Measurements from ENCODE around the gene CITED4.
A peak's percentile ranks its signal among the peaks of the same experiment; 100 is the strongest.

The CITED4 gene

DNA sequence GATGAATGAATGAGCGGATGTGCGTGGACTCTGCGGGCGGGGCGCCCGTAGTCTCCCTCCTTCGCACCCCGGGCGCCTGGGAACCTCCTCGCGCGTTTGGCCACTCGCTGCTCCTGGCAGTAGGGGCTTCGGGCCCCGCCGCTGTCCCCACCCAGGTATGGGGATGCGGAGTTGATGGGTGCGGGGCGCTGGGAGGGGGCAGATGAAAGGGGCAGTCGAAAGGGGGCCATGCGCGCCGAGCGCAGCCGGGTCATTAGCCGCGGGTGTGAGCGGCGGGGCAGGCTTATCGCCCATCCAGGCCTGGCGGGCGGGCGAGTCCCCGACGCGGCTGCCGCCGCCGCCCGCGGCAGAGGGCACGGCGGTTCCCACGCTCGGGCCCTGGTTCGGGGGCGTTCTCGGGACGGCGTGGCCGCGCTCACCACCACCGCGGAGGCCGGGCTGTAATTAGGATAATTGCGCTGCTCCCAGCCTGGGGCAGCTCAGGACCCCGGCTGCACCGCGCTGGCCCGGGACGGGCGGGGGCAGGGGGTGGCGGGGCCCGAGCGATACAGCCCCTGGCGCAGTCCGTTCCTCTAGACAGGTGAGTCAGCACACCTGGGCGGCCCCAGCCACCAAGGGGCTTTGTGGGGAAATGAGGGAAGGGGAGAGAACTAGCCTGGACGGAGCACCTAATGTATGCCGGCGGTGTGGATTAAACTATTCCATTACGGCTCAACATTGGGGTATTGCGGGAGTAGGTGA, 22.1 kb upstream of the CITED4 start:
- DNase-seq = no peak

- DNase-seq = peak; percentile 27
Observed at GRCh38 chr1:40880813-40881549, 18.8 kb upstream of the CITED4 start.

GRCh38 chr1:40879482-40880175, 17.5 kb upstream of the CITED4 start:
- no peak for DNase-seq

- DNase-seq = no peak
Observed at GRCh38 chr1:40878906-40879305, 16.7 kb upstream of the CITED4 start.

DNA sequence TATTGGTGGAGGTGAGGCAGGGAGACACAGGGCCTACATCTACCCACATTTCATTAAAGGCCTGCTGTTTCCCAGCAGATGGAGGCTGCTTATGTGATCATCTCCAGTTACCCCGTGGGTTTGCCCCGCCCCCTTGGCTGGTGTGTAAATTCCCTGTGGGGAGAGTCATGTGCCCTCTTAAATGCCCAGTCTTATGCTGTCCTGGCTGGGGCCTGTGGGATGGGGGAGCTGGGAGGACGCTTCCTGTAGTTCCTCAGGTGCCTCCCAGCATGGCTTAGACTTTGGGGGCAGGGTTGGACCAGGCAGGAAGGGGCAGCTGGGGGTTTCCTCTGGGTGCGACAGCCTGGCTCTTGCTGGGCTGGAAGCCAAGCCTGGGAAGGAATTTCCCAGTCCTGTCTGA, 15.5 kb upstream of the CITED4 start:
- DNase-seq = peak; percentile 81

DNA sequence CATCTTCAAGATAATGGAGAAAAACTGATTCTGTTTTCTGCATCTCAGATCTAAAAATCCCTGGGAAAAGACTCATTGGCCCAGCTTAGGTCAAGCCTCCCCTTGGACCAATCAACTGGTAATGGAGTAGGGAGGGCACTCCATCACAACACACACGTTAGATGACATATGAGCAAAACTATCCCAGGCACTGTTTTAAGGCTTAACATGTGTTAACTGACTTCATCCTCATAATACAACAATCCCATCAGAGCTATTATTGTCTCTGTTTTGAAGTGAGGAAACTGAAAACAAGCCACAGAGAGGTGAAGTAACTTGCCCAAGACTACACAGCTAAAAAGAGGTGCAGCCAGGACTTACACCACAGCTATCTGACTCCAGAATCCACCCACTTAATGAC, 14.7 kb upstream of the CITED4 start:
- DNase-seq = no peak

- DNase-seq = no peak
Observed at GRCh38 chr1:40876436-40876761, 14.2 kb upstream of the CITED4 start.

- no peak for DNase-seq
Observed at GRCh38 chr1:40873863-40874472, 11.8 kb upstream of the CITED4 start.

DNA sequence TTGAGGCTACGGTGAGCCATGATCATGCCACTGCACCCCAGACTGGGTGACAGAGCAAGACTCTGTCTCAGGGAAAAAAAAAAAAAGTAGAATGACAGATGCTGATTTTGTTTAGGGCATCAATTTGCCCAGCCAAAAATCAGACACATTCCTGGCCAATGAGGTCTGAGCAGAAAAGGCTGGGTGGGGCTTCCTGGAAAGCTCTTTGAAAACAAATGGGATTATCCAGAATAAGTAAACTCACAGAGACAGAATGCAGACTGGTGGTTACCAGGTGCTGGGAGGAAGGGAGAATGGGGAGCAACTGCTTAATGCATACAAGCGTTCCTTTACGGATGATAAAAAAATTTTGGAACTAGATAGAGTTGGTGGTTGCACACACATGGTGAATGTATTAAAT, 10.1 kb upstream of the CITED4 start:
- no peak for DNase-seq

GRCh38 chr1:40870135-40870728, 8.1 kb upstream of the CITED4 start:
- no peak for DNase-seq

- DNase-seq = no peak
Observed at GRCh38 chr1:40868051-40868723, 6.0 kb upstream of the CITED4 start.

- no peak for DNase-seq
Observed at GRCh38 chr1:40861224-40862003, 749 bp downstream of the CITED4 start.

DNA sequence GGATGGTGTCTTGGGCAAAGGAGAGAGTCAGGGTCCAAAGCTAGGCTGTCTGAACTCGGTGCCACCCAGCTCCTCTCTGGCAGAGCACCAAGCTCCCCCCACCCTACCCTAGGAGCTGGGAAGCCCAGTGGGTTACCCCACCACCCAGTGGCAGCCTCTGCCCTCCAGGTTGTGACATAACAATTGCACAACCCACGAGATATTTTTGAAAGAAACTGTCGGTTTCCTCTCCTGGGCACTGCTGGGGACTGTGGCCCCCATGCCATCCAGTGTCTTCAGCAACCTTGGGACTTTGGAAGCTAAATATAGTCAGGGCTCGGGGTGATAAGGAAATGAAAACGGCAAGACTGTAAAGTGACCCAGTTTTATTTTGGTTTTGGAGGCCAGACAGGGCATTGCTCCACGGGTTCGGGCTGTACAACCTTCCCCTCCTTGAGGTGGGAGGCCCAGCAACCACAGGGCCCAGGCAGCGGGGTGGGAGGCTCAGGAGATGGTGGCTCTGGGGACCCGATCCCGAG, 1.4 kb downstream of the CITED4 start:
- DNase-seq = no peak

- DNase-seq = no peak
Observed at GRCh38 chr1:40858856-40859416, 3.2 kb downstream of the CITED4 start.

GRCh38 chr1:40857737-40858136, 4.4 kb downstream of the CITED4 start:
- peak; percentile 24 for DNase-seq

DNA sequence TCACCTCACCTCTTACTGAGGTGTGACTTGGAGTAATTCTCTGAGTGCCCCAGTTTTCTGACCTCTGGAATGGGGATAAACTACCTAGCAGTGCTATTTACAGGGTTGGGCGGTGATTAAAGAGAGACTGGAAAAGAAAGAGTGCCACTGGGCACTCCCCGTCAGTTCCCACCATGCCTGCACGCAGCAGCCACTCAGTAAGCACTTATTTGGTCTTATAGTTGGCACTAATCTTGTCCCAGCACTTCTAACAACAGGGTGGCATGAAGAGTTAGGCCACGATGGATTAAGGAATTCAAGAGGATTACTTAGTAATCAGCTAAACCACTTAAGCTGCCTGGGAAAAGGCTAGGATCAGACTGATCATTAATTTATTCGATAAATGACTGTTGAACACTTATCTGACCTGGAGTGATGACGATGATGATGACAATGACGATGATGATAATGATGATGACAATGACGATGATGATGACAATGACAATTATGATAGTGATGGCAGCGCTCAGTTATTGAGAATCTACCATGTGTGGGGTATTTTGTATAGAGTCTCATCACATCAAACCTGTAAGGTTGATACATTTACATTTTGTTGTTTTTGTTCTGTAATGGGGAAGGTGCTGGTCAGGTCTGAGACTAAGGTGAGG, 5.4 kb downstream of the CITED4 start:
- no peak for DNase-seq

- DNase-seq = no peak
Observed at GRCh38 chr1:40856116-40856515, 6.0 kb downstream of the CITED4 start.

DNA sequence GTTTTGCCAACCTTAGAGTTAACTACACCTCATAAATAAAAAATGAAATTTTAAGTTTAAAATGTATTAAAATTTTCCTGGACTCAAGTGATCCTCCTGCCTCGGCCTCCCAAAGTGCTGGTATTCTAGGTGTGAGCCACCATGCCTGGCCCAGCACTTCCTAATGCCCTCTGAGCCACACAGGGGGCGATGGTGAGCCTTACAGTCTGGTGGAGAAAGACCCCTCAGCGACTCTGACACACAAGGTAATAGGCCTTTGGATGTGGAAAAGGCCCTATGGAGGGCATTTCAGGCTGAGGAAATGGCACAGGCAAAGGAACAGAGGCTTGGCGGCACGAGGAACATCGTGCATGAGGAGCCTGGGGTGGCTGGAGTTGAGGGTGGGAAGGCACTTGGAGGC, 6.7 kb downstream of the CITED4 start:
- DNase-seq = no peak

DNA sequence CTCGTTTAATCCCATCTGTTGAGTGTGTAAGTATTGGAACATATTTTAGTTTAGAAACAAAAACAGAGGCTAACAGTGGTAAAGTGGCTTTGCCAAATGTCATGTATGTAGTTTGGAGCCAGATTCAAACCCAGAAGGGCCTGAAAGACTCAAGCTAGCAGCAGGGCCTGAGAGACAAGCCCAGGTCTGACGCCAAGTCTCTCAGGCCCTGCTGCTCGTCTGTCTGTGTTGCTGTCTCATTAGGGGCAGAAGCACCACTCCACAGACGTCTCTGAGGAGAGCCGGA, 8.3 kb downstream of the CITED4 start:
- peak; percentile 99 for DNase-seq

- DNase-seq = no peak
Observed at GRCh38 chr1:40853113-40853884, 8.9 kb downstream of the CITED4 start.

Measured in NCI-H446 treated with DMSO at 0.1 percent for 48 hours (cell line).